ENCODE measurements around the gene KLK5.
"Not testable (repeated sequence)": the region's sequence is repeated elsewhere in the genome, so short reads cannot be mapped to it uniquely, and the experiment has no call there.

Gene KLK5

GRCh38 chr19:50952910-50953309 is at the start of gene KLK5:
KLK5 (minus strand) TSS chr19:50953038; CDS start chr19:50952657, 381 bp downstream.
- DNase-seq = peak; percentile 71

GRCh38 chr19:51002089-51002532 is 49.3 kb upstream of the KLK5 start:
- peak; percentile 69 for DNase-seq

- peak; percentile 85 for DNase-seq
Measured at GRCh38 chr19:51001515-51001914, 48.7 kb upstream of the KLK5 start, which contains the start of gene KLK8. KLK8 (minus strand) TSS chr19:51001604; CDS start chr19:51001167, 437 bp downstream.

GRCh38 chr19:51000981-51001380 is 48.1 kb upstream of the KLK5 start:
- peak; percentile 83 for DNase-seq

- no peak for DNase-seq
Measured at GRCh38 chr19:51000426-51000825, 47.6 kb upstream of the KLK5 start.

GRCh38 chr19:50998686-50999085 is 45.8 kb upstream of the KLK5 start:
- DNase-seq = no peak

- DNase-seq = no peak
Measured at GRCh38 chr19:50998061-50998460, 45.2 kb upstream of the KLK5 start.

GRCh38 chr19:50994129-50994528 is 41.3 kb upstream of the KLK5 start:
- DNase-seq = no peak

- DNase-seq = no peak
Measured at GRCh38 chr19:50992666-50993035, 39.8 kb upstream of the KLK5 start.

GRCh38 chr19:50984416-50984815 is 31.6 kb upstream of the KLK5 start:
- DNase-seq = not testable (repeated sequence)

- no peak for DNase-seq
Measured at GRCh38 chr19:50983625-50984292, 30.9 kb upstream of the KLK5 start, which contains the start of gene KLK7. KLK7 (minus strand) TSS chr19:50983917; CDS start chr19:50982399, 1,518 bp downstream.

GRCh38 chr19:50982186-50982585 is 29.3 kb upstream of the KLK5 start:
- DNase-seq = no peak

- DNase-seq = no peak
Measured at GRCh38 chr19:50981587-50982146, 28.8 kb upstream of the KLK5 start.

GRCh38 chr19:50980208-50980607 is 27.4 kb upstream of the KLK5 start:
- DNase-seq = no peak

GRCh38 chr19:50979758-50980157 is 26.9 kb upstream of the KLK5 start:
- DNase-seq = no peak

- no peak for DNase-seq
Measured at GRCh38 chr19:50978772-50979390, 26.0 kb upstream of the KLK5 start.

- DNase-seq = no peak
Measured at GRCh38 chr19:50977626-50978025, 24.8 kb upstream of the KLK5 start.

- peak; percentile 96 for DNase-seq
Measured at GRCh38 chr19:50975766-50976165, 22.9 kb upstream of the KLK5 start.

- DNase-seq = peak; percentile 78
Measured at GRCh38 chr19:50974702-50975556, 22.1 kb upstream of the KLK5 start.

GRCh38 chr19:50972795-50973376 is 20.0 kb upstream of the KLK5 start:
- DNase-seq = no peak

- DNase-seq = not testable (repeated sequence)
Measured at GRCh38 chr19:50969810-50970209, 17.0 kb upstream of the KLK5 start.

- peak; percentile 92 for DNase-seq
Measured at GRCh38 chr19:50969413-50969760, 16.5 kb upstream of the KLK5 start, which contains the start of gene KLK6. KLK6 (minus strand) TSS chr19:50969591; CDS start chr19:50968104, 1,487 bp downstream.

Measured in islet precursor cell (in vitro differentiated cells).